VCaP (cell line): ENCODE data around the gene TEX52.
"Not testable (repeated sequence)": the region's sequence is repeated elsewhere in the genome, so short reads cannot be mapped to it uniquely, and the experiment has no call there.

Experiments
- H3K27ac ChIP-seq: fragments of 450-650 bp; 2 replicates; pipeline ENCODE4 v1.5.1; 2017
- TF ChIP-seq, protein P1 (sequence below): fragments of 450-650 bp; conservative IDR thresholded peaks from 2 replicates; pipeline ENCODE4 v1.5.1; 2017; ENCODE audit warnings: mild to moderate bottlenecking, moderate library complexity

TEX52 gene

DNA sequence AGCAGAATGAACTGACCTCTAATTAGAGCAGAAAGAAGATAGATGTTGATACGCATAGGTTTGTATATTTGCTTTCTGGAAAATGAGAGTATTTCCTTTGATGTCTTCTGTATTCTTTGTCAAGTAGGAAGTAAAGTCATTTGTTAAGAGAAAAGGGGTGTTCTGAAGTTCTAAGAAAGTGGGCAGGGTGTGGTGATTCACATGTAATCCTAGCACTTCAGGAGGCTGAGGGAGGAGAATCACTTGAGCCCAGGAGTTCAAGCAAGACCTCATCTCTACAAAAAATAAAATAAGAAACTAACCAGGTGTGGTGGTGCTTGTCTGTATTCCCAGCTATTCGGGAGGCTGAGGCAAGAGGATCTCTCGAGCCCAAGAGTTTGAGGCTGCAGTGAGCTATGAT is 23.0 kb upstream of the TEX52 start:
- H3K27ac ChIP-seq: no peak overlapping the region
- TF ChIP-seq, protein P1, sequence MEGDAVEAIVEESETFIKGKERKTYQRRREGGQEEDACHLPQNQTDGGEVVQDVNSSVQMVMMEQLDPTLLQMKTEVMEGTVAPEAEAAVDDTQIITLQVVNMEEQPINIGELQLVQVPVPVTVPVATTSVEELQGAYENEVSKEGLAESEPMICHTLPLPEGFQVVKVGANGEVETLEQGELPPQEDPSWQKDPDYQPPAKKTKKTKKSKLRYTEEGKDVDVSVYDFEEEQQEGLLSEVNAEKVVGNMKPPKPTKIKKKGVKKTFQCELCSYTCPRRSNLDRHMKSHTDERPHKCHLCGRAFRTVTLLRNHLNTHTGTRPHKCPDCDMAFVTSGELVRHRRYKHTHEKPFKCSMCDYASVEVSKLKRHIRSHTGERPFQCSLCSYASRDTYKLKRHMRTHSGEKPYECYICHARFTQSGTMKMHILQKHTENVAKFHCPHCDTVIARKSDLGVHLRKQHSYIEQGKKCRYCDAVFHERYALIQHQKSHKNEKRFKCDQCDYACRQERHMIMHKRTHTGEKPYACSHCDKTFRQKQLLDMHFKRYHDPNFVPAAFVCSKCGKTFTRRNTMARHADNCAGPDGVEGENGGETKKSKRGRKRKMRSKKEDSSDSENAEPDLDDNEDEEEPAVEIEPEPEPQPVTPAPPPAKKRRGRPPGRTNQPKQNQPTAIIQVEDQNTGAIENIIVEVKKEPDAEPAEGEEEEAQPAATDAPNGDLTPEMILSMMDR: no peak

DNA sequence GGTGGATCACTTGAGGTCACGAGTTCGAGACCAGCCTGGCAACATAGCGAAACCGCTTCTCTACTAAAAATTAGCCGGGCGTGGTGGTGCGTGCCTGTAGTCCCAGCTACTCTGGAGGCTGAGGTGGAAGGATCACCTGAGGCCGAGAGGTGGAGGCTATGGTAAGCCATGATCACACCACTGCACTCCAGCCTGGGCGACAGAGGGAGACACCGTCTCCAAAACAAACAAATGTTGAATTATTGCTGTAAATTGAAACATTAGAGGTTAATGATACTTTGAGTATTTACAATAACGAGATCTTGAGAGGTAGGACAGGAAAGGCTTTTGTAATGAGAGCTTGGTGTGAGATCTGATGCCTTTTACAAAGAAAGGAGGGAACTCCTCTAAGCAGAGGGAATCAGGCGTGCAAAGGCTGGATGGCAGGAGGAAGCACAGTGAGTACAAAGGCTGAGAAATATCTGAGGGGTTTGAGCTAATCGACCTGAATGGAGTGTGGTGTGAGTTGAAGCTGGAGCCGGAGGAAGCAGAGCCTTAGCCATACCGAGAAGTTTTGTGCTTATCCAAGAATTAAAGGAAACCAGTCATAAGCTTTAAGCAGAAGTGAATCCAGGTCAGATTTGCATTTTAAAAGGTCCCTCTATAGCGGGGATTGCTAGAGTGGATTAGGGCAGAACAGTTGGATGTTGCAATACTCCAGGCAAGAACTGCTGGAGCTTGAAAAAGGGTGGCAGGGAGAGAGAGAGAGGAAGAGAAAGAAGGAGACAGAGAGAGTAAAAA is 21.3 kb upstream of the TEX52 start:
- H3K27ac ChIP-seq: peak overlapping the region; percentile 96
- TF ChIP-seq, protein P1: no peak

DNA sequence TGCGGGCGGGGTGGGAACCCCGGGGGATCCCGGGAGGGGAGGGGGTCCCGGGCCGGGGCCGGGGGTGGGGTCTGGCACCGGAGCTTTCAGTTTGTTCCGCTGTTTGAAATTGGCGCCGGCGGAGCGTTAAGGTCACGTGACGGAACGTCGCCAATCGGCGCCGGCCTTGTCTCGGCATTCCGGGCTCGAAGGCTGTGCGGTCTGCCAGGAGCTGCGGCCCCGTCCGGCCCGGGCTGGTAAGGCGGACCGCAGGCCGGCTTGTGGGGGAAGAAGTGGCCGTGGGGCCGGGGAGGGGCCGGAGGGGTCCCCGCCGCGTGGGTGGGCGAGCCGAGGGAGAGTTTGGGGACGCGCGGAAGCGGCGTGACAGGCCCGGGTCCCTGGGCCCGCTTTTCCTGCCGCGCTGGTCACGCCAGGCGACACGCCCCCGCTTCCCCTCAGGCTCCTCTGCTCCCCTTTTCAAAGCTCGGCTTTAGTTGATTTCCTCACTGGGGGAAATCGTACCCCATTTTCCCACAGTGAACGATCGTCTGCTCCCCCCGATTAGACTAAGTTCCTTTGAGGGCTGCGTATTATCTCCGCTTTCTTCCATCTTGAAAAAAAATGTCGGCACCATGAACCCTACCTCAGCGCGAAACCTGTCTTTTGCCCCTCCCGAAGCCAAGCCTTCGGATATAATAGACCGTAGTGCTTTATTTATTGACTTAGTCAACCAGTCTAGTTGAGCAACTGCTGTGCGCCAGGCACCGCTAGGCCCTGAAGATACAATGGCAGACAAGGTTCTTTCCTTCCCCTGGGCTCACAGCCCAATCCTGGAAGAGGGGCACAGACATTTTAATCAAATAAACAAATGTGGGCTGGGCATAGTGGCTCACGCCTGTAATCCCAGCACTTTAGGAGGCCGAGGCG is 20.5 kb upstream of the TEX52 start, which contains the start of the genes FOXM1 and RHNO1:
TSS of gene FOXM1 (minus strand) at position 128 of the 906 bp plus-strand sequence. CDS start 2,696 bp downstream, outside the sequence.
TSS of gene RHNO1 (plus strand) at position 177 of the 906 bp plus-strand sequence. CDS start 8,144 bp downstream, outside the sequence.
- TF ChIP-seq, protein P1: peak; percentile 16; the same call in 1 of the 2 replicates

DNA sequence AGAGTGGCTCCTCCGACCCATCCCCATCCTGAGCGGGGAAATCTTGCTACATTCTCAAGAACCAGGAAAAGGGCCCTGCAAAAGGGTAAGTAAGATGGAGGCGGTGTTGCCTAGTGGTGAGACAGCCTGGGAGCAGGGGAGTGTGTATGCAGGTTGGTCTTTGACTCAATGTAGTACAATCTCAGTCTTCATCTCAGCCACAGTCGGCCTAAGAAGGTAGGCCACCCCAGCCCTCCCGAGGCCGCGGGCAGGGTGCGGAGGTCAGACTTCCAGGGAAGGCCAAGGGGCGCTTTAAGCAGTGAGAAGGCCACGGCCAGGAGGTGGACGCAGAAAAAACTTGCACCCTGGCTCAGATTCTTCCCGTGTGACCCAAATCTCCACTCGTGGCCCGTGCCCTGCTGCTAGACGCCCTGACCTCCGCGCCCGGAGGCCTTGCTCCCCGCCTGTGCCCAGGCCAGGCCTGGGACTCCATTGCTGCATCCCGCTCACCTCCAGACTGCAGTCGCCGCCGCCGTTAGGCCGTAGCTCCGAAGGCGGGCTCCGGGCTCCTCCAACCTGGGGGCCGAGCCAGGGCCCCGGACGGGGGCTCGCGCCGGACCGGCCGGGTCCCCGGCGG is 19.7 kb upstream of the TEX52 start:
- H3K27ac ChIP-seq: peak overlapping the region; percentile 96
- TF ChIP-seq, protein P1: no peak

More for the DNA sequence above, 20.5 kb upstream of the TEX52 start, which contains the start of the genes FOXM1 and RHNO1:
- peak within 1 kb of the TSS; percentile 96 for H3K27ac ChIP-seq

DNA sequence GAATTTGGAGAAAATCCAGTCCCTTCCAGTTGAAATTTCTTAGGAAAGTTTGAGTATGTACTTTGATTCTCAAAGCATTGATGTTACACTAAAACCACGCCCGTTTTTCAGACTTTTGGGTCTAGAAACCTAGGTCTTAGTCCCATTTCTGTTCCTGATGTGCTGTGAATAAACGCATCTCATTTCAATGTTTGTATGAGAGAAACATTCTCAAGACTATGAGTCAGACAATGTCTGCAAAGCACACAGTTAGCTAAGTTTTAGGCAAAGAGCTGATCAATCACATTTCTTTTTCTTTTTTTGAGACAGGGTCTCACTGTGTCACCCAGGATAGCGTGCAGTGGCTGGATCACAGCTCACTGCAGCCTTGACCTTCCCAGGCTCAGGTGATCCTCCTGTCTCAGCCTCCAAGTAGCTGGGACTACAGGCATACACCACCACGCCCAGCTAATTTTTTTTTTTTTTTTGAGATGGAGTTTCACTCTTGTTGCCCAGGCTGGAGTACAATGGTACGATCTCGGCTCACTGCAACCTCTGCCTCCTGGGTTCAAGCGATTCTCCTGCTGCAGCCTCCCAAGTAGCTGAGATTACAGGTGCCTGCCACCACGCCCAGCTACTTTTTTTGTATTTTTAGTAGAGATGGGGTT is 12.3 kb upstream of the TEX52 start:
- H3K27ac ChIP-seq: not testable (repeated sequence)

DNA sequence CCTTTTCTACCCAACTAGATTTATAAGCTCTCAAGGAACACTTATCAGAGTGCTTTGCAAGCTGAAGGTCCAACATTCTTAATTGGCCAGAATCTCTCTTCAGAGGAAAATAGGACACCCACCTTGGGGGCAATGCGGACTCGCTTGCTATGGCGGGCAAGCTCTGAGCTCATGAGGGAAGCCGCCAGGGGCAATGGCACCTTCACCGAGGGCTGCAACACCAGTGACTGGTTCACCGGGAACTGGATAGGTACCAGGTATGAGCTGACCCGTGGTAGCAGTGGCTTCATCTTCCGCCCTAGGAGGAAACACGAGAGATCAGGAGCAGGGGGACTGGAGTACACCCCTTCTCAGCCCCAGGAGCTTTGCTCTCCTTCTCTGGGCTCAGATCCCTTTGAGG is 7.4 kb upstream of the TEX52 start:
- no peak overlapping the region for H3K27ac ChIP-seq
- TF ChIP-seq, protein P1: no peak

DNA sequence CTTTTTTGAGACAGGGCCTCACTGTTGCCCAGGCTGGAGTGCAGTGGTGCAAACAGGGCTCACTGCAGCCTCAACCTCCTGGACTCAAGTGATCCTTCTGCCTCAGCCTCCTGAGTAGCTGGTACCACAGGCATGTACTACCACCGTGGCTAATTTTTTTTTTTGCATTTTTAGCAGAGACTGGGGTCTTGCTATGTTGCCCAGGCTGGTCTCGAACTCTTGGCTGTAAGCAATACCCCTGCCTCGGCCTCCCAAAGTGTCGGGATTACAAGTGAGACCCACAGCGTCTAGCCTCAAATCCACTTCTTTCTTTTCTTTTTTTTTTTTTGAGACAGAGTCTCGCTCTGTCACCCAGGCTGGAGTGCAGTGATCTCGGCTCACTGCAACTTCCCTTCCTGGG is 6.6 kb upstream of the TEX52 start:
- H3K27ac ChIP-seq: not testable (repeated sequence)

DNA sequence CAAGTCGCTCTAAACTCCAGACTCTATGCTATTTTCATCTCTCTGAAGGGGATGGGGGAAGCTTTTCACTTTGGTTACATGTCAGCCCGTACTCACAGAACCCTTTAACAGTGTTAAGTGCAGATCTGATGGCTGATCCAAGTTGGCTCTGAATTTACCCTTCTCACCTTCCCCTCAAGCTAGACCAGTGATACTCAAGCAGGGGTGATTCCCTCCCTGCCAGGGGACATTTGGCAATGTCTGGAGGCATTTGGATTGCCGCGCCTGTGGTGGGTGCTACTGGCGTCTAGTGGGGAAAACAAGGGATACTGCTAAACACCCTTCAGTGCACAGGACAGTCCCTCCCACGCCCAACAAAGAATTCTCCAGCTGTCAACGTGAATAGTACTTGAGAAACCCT is 6.0 kb upstream of the TEX52 start:
- H3K27ac ChIP-seq: no peak overlapping the region
- TF ChIP-seq, protein P1: no peak
